Effector CD4-positive, alpha-beta T cell (primary cell): ENCODE measurements around the gene ELOVL5.

Source experiments
- DNase-seq: peaks from one replicate; pipeline ENCODE4 v3.0.0-alpha.2; 2020

The ELOVL5 gene

GRCh38 chr6:53302678-53303360 lies 45.9 kb downstream of the ELOVL5 start:
- DNase-seq: peak; percentile 35

- no peak for DNase-seq
Measured at GRCh38 chr6:53301801-53302537, 46.8 kb downstream of the ELOVL5 start.

- DNase-seq: peak; percentile 14
Measured at GRCh38 chr6:53300656-53301551, 47.8 kb downstream of the ELOVL5 start.

- no peak for DNase-seq
Measured at GRCh38 chr6:53299331-53300005, 49.3 kb downstream of the ELOVL5 start.

- no peak for DNase-seq
Measured at GRCh38 chr6:53297004-53297403, 51.7 kb downstream of the ELOVL5 start.

GRCh38 chr6:53295176-53295575 lies 53.6 kb downstream of the ELOVL5 start:
- DNase-seq: no peak

- DNase-seq: no peak
Measured at GRCh38 chr6:53294611-53295010, 54.1 kb downstream of the ELOVL5 start.

GRCh38 chr6:53294095-53294494 lies 54.7 kb downstream of the ELOVL5 start:
- no peak for DNase-seq

GRCh38 chr6:53293691-53294090 lies 55.1 kb downstream of the ELOVL5 start:
- no peak for DNase-seq

GRCh38 chr6:53290537-53291510 lies 57.9 kb downstream of the ELOVL5 start:
- DNase-seq: peak; percentile 31

- DNase-seq: no peak
Measured at GRCh38 chr6:53287336-53288225, 61.2 kb downstream of the ELOVL5 start.

GRCh38 chr6:53284901-53285300 lies 63.8 kb downstream of the ELOVL5 start:
- no peak for DNase-seq

GRCh38 chr6:53282741-53283140 lies 66.0 kb downstream of the ELOVL5 start:
- no peak for DNase-seq

- no peak for DNase-seq
Measured at GRCh38 chr6:53282234-53282633, 66.5 kb downstream of the ELOVL5 start.

- no peak for DNase-seq
Measured at GRCh38 chr6:53281518-53282215, 67.1 kb downstream of the ELOVL5 start.

- no peak for DNase-seq
Measured at GRCh38 chr6:53280207-53280606, 68.5 kb downstream of the ELOVL5 start.

- no peak for DNase-seq
Measured at GRCh38 chr6:53279293-53279692, 69.5 kb downstream of the ELOVL5 start.

GRCh38 chr6:53273370-53273769 lies 75.4 kb downstream of the ELOVL5 start:
- DNase-seq: no peak

GRCh38 chr6:53269827-53270226 lies 78.9 kb downstream of the ELOVL5 start:
- no peak for DNase-seq
